HEK293T (cell line): ENCODE results near the gene SNAI1.

ENCODE experiments used
- BHLHE40 ChIP-seq: fragments of 450-650 bp; IDR thresholded peaks from 2 replicates; pipeline ENCODE4 v1.6.1; 2016; ENCODE audit warnings: mild to moderate bottlenecking, moderate library complexity, borderline replicate concordance
- CTBP1 ChIP-seq: fragments of 450-650 bp; IDR thresholded peaks from 2 replicates; pipeline ENCODE4 v1.6.1; 2016; ENCODE audit warnings: borderline replicate concordance
- FOXK2 ChIP-seq: fragments of 450-650 bp; IDR thresholded peaks from 2 replicates; pipeline ENCODE4 v1.6.1; 2016; ENCODE audit warnings: mild to moderate bottlenecking
- FOXM1 ChIP-seq: fragments of 450-650 bp; IDR thresholded peaks from 2 replicates; pipeline ENCODE4 v1.6.1; 2017; ENCODE audit warnings: mild to moderate bottlenecking, borderline replicate concordance
- NFRKB ChIP-seq: fragments of 450-650 bp; IDR thresholded peaks from 2 replicates; pipeline ENCODE4 v1.6.1; 2016; ENCODE audit warnings: mild to moderate bottlenecking, moderate library complexity
- SP1 ChIP-seq: fragments of 450-650 bp; IDR thresholded peaks from 2 replicates; pipeline ENCODE4 v1.6.1; 2017
- TARDBP ChIP-seq: fragments of 450-650 bp; IDR thresholded peaks from 2 replicates; pipeline ENCODE4 v1.6.1; 2016
- ZNF384 ChIP-seq: fragments of 450-650 bp; IDR thresholded peaks from 2 replicates; pipeline ENCODE4 v1.6.1; 2016

DNA sequence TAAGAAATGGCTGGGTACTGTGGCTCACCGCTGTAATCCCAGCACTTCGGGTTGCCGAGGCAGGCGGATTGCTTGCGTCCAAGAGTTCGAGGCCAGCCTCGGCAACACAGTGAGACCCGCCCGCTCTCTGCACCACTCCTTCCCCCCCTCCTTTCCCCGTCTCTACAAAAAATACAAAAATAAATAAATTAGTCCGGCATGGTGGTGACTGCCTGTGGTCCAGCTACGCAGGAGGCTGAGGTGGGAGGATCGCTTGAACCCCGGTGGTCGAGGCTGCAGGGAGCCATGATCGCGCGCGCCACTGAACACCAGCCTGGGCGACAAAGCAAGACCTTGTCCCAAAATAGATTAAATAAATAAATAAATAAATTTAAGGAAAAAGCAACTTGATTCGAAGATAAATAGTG, 47.0 kb upstream of the SNAI1 start:
- TF ChIP-seq CTBP1, result no peak
- TF ChIP-seq TARDBP, result no peak
- TF ChIP-seq FOXM1, result no peak
- TF ChIP-seq FOXK2, result no peak
- no peak for TF ChIP-seq SP1
- no peak for TF ChIP-seq BHLHE40
- TF ChIP-seq ZNF384, result no peak
- TF ChIP-seq NFRKB, result no peak
